Lung (tissue), 12 donors: ENCODE data around the gene KLHDC10. TPM values are rescaled to one million over a fixed set of nuclear protein-coding genes. Genes with fewer than 3 reads are reported as not detected.
A peak's percentile ranks its signal among the peaks of the same experiment; 100 is the strongest.

Experiments
- ATAC-seq: fragments of 200-7000 bp; cut with Tn5 transposase; one replicate; pipeline ENCODE4 v1.9.1; 2020; ENCODE audit warnings: moderate number of reproducible peaks; ENCODE audit not compliant: insufficient read depth, low FRiP score
- DNase-seq, 3 donors: peaks; one replicate each; pipeline ENCODE4 v3.0.0-alpha.2; 2013 to 2017
- H3K27ac ChIP-seq, 2 donors: one replicate each; pipeline ENCODE4 v1.5.1; 2013; ENCODE audit warnings: mild to moderate bottlenecking in 2 of 2, moderate library complexity in 2 of 2, control low read depth in 1 of 2, inconsistent platforms in 1 of 2, low read depth in 1 of 2, low read length in 1 of 2
- H3K27me3 ChIP-seq, 3 donors: one replicate each; pipeline ENCODE4 v1.5.1; 2013; ENCODE audit warnings: low read length in 2 of 3; ENCODE audit not compliant: control insufficient read depth in 3 of 3, insufficient read depth in 3 of 3
- H3K36me3 ChIP-seq, 4 donors: one replicate each; pipeline ENCODE4 v1.5.1; 2013; ENCODE audit warnings: low read length in 4 of 4, mild to moderate bottlenecking in 1 of 4, moderate library complexity in 1 of 4; ENCODE audit not compliant: control insufficient read depth in 4 of 4, insufficient read depth in 4 of 4
- H3K4me1 ChIP-seq, 5 donors: one replicate each; pipeline ENCODE4 v1.5.1; 2013; ENCODE audit warnings: low read length in 5 of 5, mild to moderate bottlenecking in 2 of 5, moderate library complexity in 1 of 5; ENCODE audit not compliant: control insufficient read depth in 5 of 5, insufficient read depth in 5 of 5
- H3K4me3 ChIP-seq: one replicate; pipeline ENCODE4 v1.5.1; 2013; ENCODE audit warnings: mild to moderate bottlenecking, control low read depth, moderate library complexity
- H3K9ac ChIP-seq, 2 donors: one replicate each; pipeline ENCODE4 v1.5.1; 2013; ENCODE audit warnings: low read length in 2 of 2, control low read depth in 1 of 2; ENCODE audit not compliant: insufficient read depth in 1 of 2
- H3K9me3 ChIP-seq, 4 donors: one replicate each; pipeline ENCODE4 v1.5.1; 2013; ENCODE audit warnings: low read length in 3 of 4, mild to moderate bottlenecking in 1 of 4, moderate library complexity in 1 of 4; ENCODE audit not compliant: control insufficient read depth in 4 of 4, insufficient read depth in 3 of 4
- CTCF ChIP-seq: IDR thresholded peaks from 2 replicates; pipeline ENCODE4 v1.5.1; 2012; ENCODE audit warnings: mild to moderate bottlenecking; ENCODE audit errors: control extremely low read depth, extremely low read depth
- WGBS, 2 donors: extraction: QIAGEN DNeasy Blood & Tissue Kit; methylation state at CpG; one replicate each; pipeline ENCODE4 v1.1.7; 2013; 5-methylcytosine and 5-hydroxymethylcytosine counted together
- polyA plus RNA-seq, 2 donors: library from polyadenylated mRNA; stranded (reverse); fragments of 200-250 nt; gene quantifications; one replicate each; pipeline ENCODE4 v1.2.1, GENCODE V29; 2013
- total RNA-seq, 2 donors: library from RNA; depleted of rRNA in 1 of 2; stranded (reverse); fragments of >200 nt in 1 of 2; gene quantifications; one replicate each; pipeline ENCODE4 v1.2.1, GENCODE V29; 2014 to 2021
- donor health status: control.
- donor health status: control.
- donor health status: Bipolar disorder and iron deficiency.
- donor health status: healthy.
- donor health status: DM: yes; HTN: yes; CAD: no.

KLHDC10 gene
- total and polyA plus RNA-seq, 4 donors = 10.4 to 56.9 (median 25.1) TPM

- Histone ChIP-seq H3K9me3 (peaks cover 0 to 6% (median 3%) of the 10 kb centered on the region in 4 donors), H3K36me3 (peaks cover 0 to 4% (median 0%) of the 10 kb centered on the region in 4 donors), H3K27me3 (no peaks in the 10 kb centered on the region), H3K9ac (no peak overlapping the region), H3K4me3 (no peak overlapping the region), H3K27ac (no peak overlapping the region), H3K4me1 (peaks cover 0 to 14% (median 0%) of the 10 kb centered on the region in 5 donors)
- no peak for ATAC-seq
- 84 to 85% methylated on average over 17 of the region's 17 CpGs for WGBS, 2 donors
- peak; percentile 35 to 49 (median 42) for DNase-seq
- no peak for TF ChIP-seq CTCF
Measured at GRCh38 chr7:130152493-130153210, 82.3 kb downstream of the KLHDC10 start.

GRCh38 chr7:130153211-130153908 is 83.0 kb downstream of the KLHDC10 start:
- 72 to 74% methylated on average over 26 to 29 of the region's 29 CpGs for WGBS, 2 donors
- Histone ChIP-seq H3K36me3 (peaks cover 0 to 5% (median 0%) of the 10 kb centered on the region in 4 donors), H3K9me3 (peaks cover 0 to 6% (median 3%) of the 10 kb centered on the region in 4 donors), H3K27me3 (no peaks in the 10 kb centered on the region), H3K4me1 (peaks cover 0 to 14% (median 0%) of the 10 kb centered on the region in 5 donors), H3K27ac (no peak overlapping the region), H3K9ac (no peak overlapping the region), H3K4me3 (no peak overlapping the region)
- no peak for ATAC-seq
- DNase-seq = no peak
- no peak for TF ChIP-seq CTCF

GRCh38 chr7:130154131-130154500 is 83.8 kb downstream of the KLHDC10 start:
- peak; percentile 32 for ATAC-seq
- no peak for DNase-seq
- no peak for TF ChIP-seq CTCF
- Histone ChIP-seq H3K9ac (no peak overlapping the region), H3K4me1 (peaks cover 0 to 14% (median 0%) of the 10 kb centered on the region in 5 donors), H3K9me3 (peaks cover 0 to 6% (median 3%) of the 10 kb centered on the region in 4 donors), H3K4me3 (no peak overlapping the region), H3K27ac (no peak overlapping the region), H3K27me3 (no peaks in the 10 kb centered on the region), H3K36me3 (peaks cover 0 to 5% (median 0%) of the 10 kb centered on the region in 4 donors)
- WGBS, 2 donors = 45 to 59% methylated on average over 4 to 6 of the region's 6 CpGs
